ENCODE results near the gene HM13.

GRCh38 chr20:31543966-31544598, 29.8 kb downstream of the HM13 start:
- TF ChIP-seq, protein P1, sequence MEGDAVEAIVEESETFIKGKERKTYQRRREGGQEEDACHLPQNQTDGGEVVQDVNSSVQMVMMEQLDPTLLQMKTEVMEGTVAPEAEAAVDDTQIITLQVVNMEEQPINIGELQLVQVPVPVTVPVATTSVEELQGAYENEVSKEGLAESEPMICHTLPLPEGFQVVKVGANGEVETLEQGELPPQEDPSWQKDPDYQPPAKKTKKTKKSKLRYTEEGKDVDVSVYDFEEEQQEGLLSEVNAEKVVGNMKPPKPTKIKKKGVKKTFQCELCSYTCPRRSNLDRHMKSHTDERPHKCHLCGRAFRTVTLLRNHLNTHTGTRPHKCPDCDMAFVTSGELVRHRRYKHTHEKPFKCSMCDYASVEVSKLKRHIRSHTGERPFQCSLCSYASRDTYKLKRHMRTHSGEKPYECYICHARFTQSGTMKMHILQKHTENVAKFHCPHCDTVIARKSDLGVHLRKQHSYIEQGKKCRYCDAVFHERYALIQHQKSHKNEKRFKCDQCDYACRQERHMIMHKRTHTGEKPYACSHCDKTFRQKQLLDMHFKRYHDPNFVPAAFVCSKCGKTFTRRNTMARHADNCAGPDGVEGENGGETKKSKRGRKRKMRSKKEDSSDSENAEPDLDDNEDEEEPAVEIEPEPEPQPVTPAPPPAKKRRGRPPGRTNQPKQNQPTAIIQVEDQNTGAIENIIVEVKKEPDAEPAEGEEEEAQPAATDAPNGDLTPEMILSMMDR (conservative IDR thresholded peaks at IDR 0.05; ENCODE audit: low read depth, low read length): no peak
- no peak for TF ChIP-seq POLR2A (IDR thresholded peaks at IDR 0.05; ENCODE audit: low read depth, low read length)
- TF ChIP-seq MXI1 (IDR thresholded peaks at IDR 0.05; ENCODE audit: borderline replicate concordance, low read depth, low read length): no peak
- peak; percentile 85 for TF ChIP-seq NFE2L2 (IDR thresholded peaks at IDR 0.05; ENCODE audit: low read depth, low read length)
- no peak for TF ChIP-seq CHD1 (IDR thresholded peaks at IDR 0.05; ENCODE audit: low read depth, low read length)

Measured in IMR-90 (cell line).